Stomach (tissue), 4 donors: ENCODE measurements around the gene C18orf54.

ENCODE experiments used
- CTCF ChIP-seq, 7 experiments: fragments of 450-650 bp in 4 of 7; fragments of 200-600 bp in 3 of 7; sonication (generic) in 3 of 7; IDR thresholded peaks; one replicate each; pipeline ENCODE4 v1.5.1; 2016 to 2019; ENCODE audit warnings: antibody characterized with exemption in 7 of 7, control low read depth in 2 of 7, mild to moderate bottlenecking in 1 of 7
- POLR2A ChIP-seq, 4 donors: fragments of 450-650 bp; IDR thresholded peaks; one replicate each; pipeline ENCODE4 v1.6.1; 2016; ENCODE audit warnings: antibody characterized with exemption in 4 of 4, control low read depth in 2 of 4, mild to moderate bottlenecking in 1 of 4, moderate library complexity in 1 of 4
- POLR2AphosphoS5 ChIP-seq, 3 donors: sonication (generic); formaldehyde crosslinking; IDR thresholded peaks; one replicate each; pipeline ENCODE4 v1.6.1; 2016; ENCODE audit warnings: antibody characterized with exemption in 3 of 3

GRCh38 chr18:54382733-54383252 is 25.1 kb downstream of the C18orf54 start:
- no peak for TF ChIP-seq CTCF (IDR thresholded peaks at IDR 0.05)
- no peak for TF ChIP-seq POLR2A (IDR thresholded peaks at IDR 0.05)
- TF ChIP-seq POLR2AphosphoS5 (IDR thresholded peaks at IDR 0.05): no peak
